ENCODE data around the gene RSU1.
"Not testable (repeated sequence)": the region's sequence is repeated elsewhere in the genome, so short reads cannot be mapped to it uniquely, and the experiment has no call there.

Gene RSU1

DNA sequence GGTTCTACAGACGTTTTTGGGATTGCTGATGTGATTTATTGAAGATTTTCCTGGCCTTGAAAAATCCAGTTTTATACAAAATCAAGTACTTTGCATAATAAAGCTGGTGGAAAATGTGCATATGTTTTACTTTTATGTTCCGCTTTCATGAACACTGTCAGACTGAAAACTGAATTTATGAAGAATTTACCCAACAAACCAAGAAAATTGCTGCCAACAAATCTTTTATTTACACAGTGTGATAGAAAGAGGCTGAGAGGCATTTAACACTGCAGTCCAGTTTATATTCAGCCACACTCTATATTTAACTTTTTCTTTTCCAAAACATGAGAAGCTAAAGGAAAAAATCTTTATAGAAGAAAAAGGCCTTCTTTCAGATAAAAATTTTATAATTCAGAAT lies 35.4 kb upstream of the RSU1 start:
- no peak overlapping the region for H3K27ac ChIP-seq (ENCODE audit: low read length)
- H3K36me3 ChIP-seq (ENCODE audit: control insufficient read depth, insufficient read depth, low read length), result no peaks in the 10 kb centered on the region
- no peaks in the 10 kb centered on the region for H3K9me3 ChIP-seq (ENCODE audit: control insufficient read depth, insufficient read depth, low read length)
- H3K4me3 ChIP-seq (ENCODE audit: low read length), result no peak overlapping the region
- no CpG with 5 or more reads among the region's 2 CpGs for WGBS (ENCODE audit: insufficient coverage, insufficient read length)
- no peaks in the 10 kb centered on the region for H3K27me3 ChIP-seq (ENCODE audit: control insufficient read depth, insufficient read depth, low read length)
- no peak for DNase-seq (ENCODE audit: low read depth, low spot score)
- peaks cover 3% of the 10 kb centered on the region; the same call in 1 of the 2 replicates for H3K4me1 ChIP-seq (ENCODE audit: control insufficient read depth, insufficient read depth, low read length)

DNA sequence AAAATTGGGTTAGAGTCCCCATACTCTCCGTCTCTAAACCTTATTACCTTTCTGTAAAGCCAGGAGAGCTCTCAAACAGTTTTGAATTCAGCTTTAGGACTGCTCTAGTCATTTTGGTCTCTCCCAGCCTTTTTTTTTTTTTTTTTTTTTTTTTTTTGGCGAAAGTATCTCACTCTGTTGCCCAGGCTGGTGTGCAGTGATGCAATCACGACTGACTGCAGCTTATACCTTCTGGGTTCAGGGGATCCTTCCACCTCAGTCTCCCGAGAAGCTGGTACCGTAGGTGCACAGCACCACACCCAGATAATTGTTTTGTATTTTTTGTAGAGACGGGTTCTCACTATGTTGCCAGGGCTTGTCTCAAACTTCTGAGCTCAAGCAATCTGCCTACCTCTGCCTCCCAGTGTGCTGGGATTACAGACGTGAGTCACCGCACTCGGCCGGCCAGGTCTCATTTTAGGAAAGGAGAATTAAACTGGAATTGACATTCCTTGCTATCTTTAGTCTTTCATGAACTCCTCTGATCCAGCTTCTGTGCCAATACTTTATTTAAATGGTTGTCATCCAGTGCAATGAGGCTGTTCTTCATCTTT lies 31.4 kb upstream of the RSU1 start:
- no peaks in the 10 kb centered on the region for H3K36me3 ChIP-seq (ENCODE audit: control insufficient read depth, insufficient read depth, low read length)
- H3K27me3 ChIP-seq (ENCODE audit: control insufficient read depth, insufficient read depth, low read length), result no peaks in the 10 kb centered on the region
- H3K9me3 ChIP-seq (ENCODE audit: control insufficient read depth, insufficient read depth, low read length), result no peaks in the 10 kb centered on the region
- H3K4me3 ChIP-seq (ENCODE audit: low read length), result no peak overlapping the region
- no CpG with 5 or more reads among the region's 10 CpGs for WGBS (ENCODE audit: insufficient coverage, insufficient read length)
- H3K4me1 ChIP-seq (ENCODE audit: control insufficient read depth, insufficient read depth, low read length), result no peaks in the 10 kb centered on the region
- DNase-seq (ENCODE audit: low read depth, low spot score), result no peak
- no peak overlapping the region for H3K27ac ChIP-seq (ENCODE audit: low read length)

DNA sequence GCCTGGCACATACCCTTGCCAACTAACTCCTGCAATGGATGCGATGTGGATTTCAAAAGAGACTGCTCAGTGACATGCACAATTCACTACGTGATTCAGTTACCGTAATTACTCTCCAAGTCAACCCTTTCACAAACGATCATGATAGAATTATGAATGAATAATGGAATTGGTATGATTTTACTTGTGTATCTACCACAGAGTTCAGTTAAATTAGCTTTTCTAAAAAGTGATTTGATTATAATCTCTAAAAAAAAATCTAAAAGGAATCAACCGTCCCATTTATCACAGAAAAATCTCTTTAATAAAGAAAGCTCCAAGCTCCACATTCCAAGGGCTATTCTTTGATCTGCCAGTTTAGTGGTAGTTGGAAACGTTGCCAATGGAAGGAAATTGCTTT lies 30.4 kb upstream of the RSU1 start:
- no CpG with 5 or more reads among the region's 6 CpGs for WGBS (ENCODE audit: insufficient coverage, insufficient read length)
- DNase-seq (ENCODE audit: low read depth, low spot score), result no peak
- Histone ChIP-seq H3K27me3 (ENCODE audit: control insufficient read depth, insufficient read depth, low read length) (no peaks in the 10 kb centered on the region), H3K4me1 (ENCODE audit: control insufficient read depth, insufficient read depth, low read length) (no peaks in the 10 kb centered on the region), H3K4me3 (ENCODE audit: low read length) (no peak overlapping the region), H3K36me3 (ENCODE audit: control insufficient read depth, insufficient read depth, low read length) (no peaks in the 10 kb centered on the region), H3K9me3 (ENCODE audit: control insufficient read depth, insufficient read depth, low read length) (no peaks in the 10 kb centered on the region), H3K27ac (ENCODE audit: low read length) (no peak overlapping the region)

DNA sequence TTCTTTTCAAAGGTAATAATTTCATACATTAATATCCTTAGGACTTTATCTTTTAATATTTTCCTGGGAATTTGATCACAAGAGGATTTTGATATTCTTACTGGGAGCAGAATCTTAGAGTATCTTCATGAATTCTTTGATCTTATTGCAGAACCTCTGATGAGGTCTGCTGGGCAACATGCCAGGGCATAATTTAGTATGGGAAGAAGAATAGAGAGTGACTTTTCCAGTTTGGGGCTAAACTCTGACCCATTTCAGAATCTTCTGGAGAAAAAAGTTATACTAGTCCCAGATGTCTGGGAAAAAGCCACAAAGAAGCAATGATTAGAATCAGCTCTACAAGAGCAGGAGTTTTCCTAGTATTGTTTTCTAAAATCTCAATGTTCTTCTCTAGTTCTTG lies 28.0 kb upstream of the RSU1 start:
- Histone ChIP-seq H3K4me1 (ENCODE audit: control insufficient read depth, insufficient read depth, low read length) (no peaks in the 10 kb centered on the region), H3K27me3 (ENCODE audit: control insufficient read depth, insufficient read depth, low read length) (no peaks in the 10 kb centered on the region; the same call in 1 of the 2 replicates), H3K4me3 (ENCODE audit: low read length) (no peak overlapping the region), H3K36me3 (ENCODE audit: control insufficient read depth, insufficient read depth, low read length) (no peaks in the 10 kb centered on the region), H3K9me3 (ENCODE audit: control insufficient read depth, insufficient read depth, low read length) (no peaks in the 10 kb centered on the region), H3K27ac (ENCODE audit: low read length) (no peak overlapping the region)
- DNase-seq (ENCODE audit: low read depth, low spot score), result no peak

DNA sequence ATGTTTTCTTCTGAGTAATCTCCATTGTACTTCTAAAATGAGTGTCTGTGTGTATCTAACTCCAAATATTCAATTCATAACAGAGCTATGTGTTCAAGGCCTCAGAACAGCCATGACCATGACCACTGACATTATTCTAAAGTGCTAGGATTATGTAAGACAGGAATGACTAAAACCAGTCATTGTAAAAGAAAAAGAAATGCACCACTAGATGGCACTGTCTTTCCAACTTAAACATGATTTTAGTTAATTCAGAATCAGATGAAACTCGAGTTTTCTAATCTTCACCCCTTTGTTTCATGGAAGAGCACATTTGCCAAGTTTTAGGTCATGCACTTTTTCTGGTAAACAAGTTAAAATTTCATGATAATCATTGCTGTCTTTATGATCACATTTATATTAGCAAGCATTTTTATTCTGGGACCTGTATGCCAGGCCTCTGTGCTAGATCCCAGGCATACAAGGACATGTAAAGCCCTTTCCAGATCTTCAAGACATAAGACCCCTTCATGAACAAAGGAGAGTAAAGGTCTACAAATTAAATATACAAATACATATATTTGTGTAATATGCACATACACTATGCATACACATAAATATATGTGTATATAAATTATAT lies 26.1 kb upstream of the RSU1 start:
- no peak for DNase-seq (ENCODE audit: low read depth, low spot score)
- no CpG with 5 or more reads among the region's 1 CpG for WGBS (ENCODE audit: insufficient coverage, insufficient read length)

DNA sequence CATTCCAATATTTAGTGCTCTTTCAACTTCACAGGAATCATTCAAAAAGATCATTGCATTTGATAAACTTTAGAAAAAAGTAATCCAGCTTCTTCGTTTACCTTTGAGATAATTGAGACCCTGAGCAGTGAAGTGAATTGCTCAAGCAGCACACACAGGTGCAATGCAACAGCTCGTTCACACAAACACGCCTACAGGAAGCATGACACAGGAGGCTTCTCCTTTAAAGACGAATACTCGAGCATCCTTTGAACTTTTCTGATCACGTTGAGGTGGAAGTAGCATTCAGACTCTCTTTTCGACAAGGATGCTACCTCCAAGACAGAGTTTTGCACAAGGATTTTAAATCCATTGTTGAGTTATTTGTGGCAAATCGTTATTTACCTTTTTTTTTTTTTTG lies 18.0 kb upstream of the RSU1 start:
- DNase-seq (ENCODE audit: low read depth, low spot score), result no peak
- WGBS (ENCODE audit: insufficient coverage, insufficient read length), result no CpG with 5 or more reads among the region's 8 CpGs
- no peaks in the 10 kb centered on the region for H3K27me3 ChIP-seq (ENCODE audit: control insufficient read depth, insufficient read depth, low read length)
- H3K4me1 ChIP-seq (ENCODE audit: control insufficient read depth, insufficient read depth, low read length), result no peaks in the 10 kb centered on the region
- no peaks in the 10 kb centered on the region for H3K9me3 ChIP-seq (ENCODE audit: control insufficient read depth, insufficient read depth, low read length)
- H3K4me3 ChIP-seq (ENCODE audit: low read length), result no peak overlapping the region
- no peak overlapping the region for H3K27ac ChIP-seq (ENCODE audit: low read length)
- H3K36me3 ChIP-seq (ENCODE audit: control insufficient read depth, insufficient read depth, low read length), result no peaks in the 10 kb centered on the region

More for the DNA sequence above, 26.1 kb upstream of the RSU1 start:
- Histone ChIP-seq H3K27me3 (ENCODE audit: control insufficient read depth, insufficient read depth, low read length) (no peaks in the 10 kb centered on the region; the same call in 1 of the 2 replicates), H3K4me3 (ENCODE audit: low read length) (no peak overlapping the region), H3K36me3 (ENCODE audit: control insufficient read depth, insufficient read depth, low read length) (no peaks in the 10 kb centered on the region), H3K4me1 (ENCODE audit: control insufficient read depth, insufficient read depth, low read length) (no peaks in the 10 kb centered on the region), H3K27ac (ENCODE audit: low read length) (no peak overlapping the region), H3K9me3 (ENCODE audit: control insufficient read depth, insufficient read depth, low read length) (no peaks in the 10 kb centered on the region)

DNA sequence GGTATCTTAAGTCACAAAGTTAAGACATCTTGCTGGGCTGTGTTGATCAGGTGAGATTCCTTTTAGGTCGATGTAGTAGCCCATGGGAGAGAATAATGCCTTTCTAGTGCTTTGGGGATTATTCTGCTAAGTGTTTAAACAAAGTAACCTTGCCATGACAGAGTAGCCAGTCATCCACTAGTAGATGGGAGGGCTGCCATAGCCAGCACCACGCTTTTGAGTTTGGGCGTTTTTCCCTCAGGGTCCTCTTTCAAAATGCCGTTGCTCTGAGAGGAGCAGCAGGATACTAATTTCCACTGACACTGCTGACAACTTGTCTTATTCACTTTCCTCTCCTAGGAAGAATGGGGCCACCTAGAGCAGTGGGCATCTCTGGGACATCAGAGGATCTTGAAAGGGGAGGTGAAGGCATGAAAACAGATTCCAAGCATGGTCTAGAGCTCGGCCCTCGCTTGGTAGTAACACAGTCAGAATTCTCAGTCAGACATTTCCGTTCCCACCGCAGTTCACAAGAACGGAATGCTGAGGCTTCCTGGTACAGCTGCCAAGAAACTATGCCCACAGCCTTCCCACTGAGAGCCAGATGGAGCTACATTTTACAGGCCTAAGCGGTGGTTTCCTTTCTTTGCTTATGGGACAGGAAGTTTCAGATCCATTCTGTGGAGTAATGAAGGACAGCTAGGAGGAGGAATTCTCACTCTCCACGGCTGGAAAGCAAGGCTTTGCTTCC lies 15.3 kb upstream of the RSU1 start:
- DNase-seq (ENCODE audit: low read depth, low spot score), result no peak
- WGBS (ENCODE audit: insufficient coverage, insufficient read length), result no CpG with 5 or more reads among the region's 11 CpGs
- no peaks in the 10 kb centered on the region for H3K4me1 ChIP-seq (ENCODE audit: control insufficient read depth, insufficient read depth, low read length)
- no peak overlapping the region for H3K27ac ChIP-seq (ENCODE audit: low read length)
- no peaks in the 10 kb centered on the region for H3K27me3 ChIP-seq (ENCODE audit: control insufficient read depth, insufficient read depth, low read length)
- H3K9me3 ChIP-seq (ENCODE audit: control insufficient read depth, insufficient read depth, low read length), result no peaks in the 10 kb centered on the region
- H3K36me3 ChIP-seq (ENCODE audit: control insufficient read depth, insufficient read depth, low read length), result no peaks in the 10 kb centered on the region
- no peak overlapping the region for H3K4me3 ChIP-seq (ENCODE audit: low read length)

DNA sequence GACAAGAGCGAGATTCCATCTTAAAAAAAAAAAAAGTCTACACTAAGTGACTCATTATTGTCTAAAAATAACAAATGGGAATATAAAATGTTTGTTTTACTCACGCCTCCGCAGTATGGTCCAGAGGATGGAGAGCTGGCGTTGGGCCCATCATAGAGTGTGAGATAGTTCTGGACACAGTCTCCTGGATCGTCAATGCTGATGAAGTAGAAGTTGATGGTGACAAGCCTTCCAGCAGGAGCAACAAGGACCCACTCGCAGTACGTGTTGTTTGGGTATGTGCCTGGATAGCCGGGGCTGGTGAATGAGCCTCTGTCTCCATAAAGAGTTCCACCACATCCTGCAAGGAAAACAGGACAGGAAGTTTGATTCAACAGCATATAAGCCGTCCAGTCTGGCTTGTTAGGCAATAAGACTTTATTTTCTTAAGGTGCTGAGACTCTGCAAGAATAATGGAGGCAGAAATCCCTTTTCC lies 11.5 kb upstream of the RSU1 start:
- H3K27ac ChIP-seq (ENCODE audit: low read length), result no peak overlapping the region
- no peaks in the 10 kb centered on the region for H3K27me3 ChIP-seq (ENCODE audit: control insufficient read depth, insufficient read depth, low read length)
- no peaks in the 10 kb centered on the region for H3K9me3 ChIP-seq (ENCODE audit: control insufficient read depth, insufficient read depth, low read length)
- no peaks in the 10 kb centered on the region for H3K36me3 ChIP-seq (ENCODE audit: control insufficient read depth, insufficient read depth, low read length)
- no peak overlapping the region for H3K4me3 ChIP-seq (ENCODE audit: low read length)
- no CpG with 5 or more reads among the region's 9 CpGs for WGBS (ENCODE audit: insufficient coverage, insufficient read length)
- no peak for DNase-seq (ENCODE audit: low read depth, low spot score)
- H3K4me1 ChIP-seq (ENCODE audit: control insufficient read depth, insufficient read depth, low read length), result no peaks in the 10 kb centered on the region

DNA sequence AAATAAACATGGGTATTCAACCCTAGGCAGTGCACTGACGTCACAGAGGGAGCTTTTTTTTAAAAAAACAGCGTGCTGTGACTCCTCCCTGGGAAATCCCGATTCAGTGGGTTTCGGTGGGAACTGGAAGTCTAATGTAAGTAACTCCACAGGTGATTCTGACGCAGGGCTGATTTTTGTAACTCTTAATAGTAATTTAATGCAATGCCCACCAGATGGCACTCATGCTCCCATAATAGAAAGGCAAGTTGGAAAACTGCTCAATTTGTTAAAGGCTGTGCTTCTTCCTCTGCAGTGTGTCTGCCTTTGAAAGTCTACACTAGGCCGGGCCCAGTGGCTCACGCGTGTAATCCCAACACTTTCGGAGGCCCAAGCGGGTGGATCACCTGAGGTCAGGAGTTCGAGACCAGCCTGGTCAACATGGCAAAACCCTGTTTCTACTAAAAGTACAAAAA lies 10.9 kb upstream of the RSU1 start:
- Histone ChIP-seq H3K27ac (ENCODE audit: low read length) (no peak overlapping the region), H3K9me3 (ENCODE audit: control insufficient read depth, insufficient read depth, low read length) (peaks cover under 1% of the 10 kb centered on the region; the same call in 1 of the 2 replicates), H3K27me3 (ENCODE audit: control insufficient read depth, insufficient read depth, low read length) (no peaks in the 10 kb centered on the region), H3K36me3 (ENCODE audit: control insufficient read depth, insufficient read depth, low read length) (no peaks in the 10 kb centered on the region), H3K4me1 (ENCODE audit: control insufficient read depth, insufficient read depth, low read length) (no peaks in the 10 kb centered on the region), H3K4me3 (ENCODE audit: low read length) (no peak overlapping the region)
- no CpG with 5 or more reads among the region's 11 CpGs for WGBS (ENCODE audit: insufficient coverage, insufficient read length)
- DNase-seq (ENCODE audit: low read depth, low spot score), result peak; percentile 54

DNA sequence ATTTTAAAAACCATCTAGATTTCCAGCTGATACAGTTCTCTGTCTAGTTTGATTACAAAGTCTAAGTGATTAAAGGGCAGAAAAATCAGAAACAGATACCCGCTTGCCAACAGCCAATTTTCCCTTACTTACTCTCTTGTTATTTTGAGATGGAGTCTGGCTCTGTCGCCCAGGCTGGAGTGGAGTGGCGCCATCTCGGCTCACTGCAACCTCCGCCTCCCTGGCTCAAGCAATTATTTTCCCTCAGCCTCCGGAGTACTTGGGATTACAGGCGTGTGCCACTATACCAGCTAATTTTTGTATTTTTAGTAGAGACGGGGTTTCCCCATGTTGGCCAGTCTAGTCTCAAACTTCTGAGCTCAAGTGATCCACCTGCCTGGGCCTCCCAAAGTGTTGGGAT lies 10.2 kb upstream of the RSU1 start:
- WGBS (ENCODE audit: insufficient coverage, insufficient read length), result no CpG with 5 or more reads among the region's 8 CpGs

More for the DNA sequence above, 10.2 kb upstream of the RSU1 start:
- not testable (repeated sequence) for H3K9me3 ChIP-seq (ENCODE audit: control insufficient read depth, insufficient read depth, low read length); H3K4me1 ChIP-seq (ENCODE audit: control insufficient read depth, insufficient read depth, low read length); H3K27me3 ChIP-seq (ENCODE audit: control insufficient read depth, insufficient read depth, low read length); H3K4me3 ChIP-seq (ENCODE audit: low read length); DNase-seq (ENCODE audit: low read depth, low spot score); H3K27ac ChIP-seq (ENCODE audit: low read length); H3K36me3 ChIP-seq (ENCODE audit: control insufficient read depth, insufficient read depth, low read length)

All from iPS DF 6.9 (cell line).